CD4-positive, alpha-beta T cell treated with Interleukin-17A for 1 hour (primary cell): ENCODE data around the gene PTPRM.

Experiments
- DNase-seq: peaks from one replicate; pipeline ENCODE4 v3.0.0-alpha.2; 2020

Gene PTPRM

GRCh38 chr18:7760967-7761948, 194.1 kb downstream of the PTPRM start:
- DNase-seq = no peak

GRCh38 chr18:7764405-7764804, 197.3 kb downstream of the PTPRM start:
- DNase-seq = no peak

- no peak for DNase-seq
These were observed 199.2 kb downstream of the PTPRM start for GRCh38 chr18:7766346-7766745.

GRCh38 chr18:7766817-7767216, 199.7 kb downstream of the PTPRM start:
- DNase-seq = no peak

GRCh38 chr18:7770908-7771307, 203.8 kb downstream of the PTPRM start:
- DNase-seq = no peak

GRCh38 chr18:7772510-7772888, 205.4 kb downstream of the PTPRM start:
- no peak for DNase-seq

- DNase-seq = no peak
These were observed 205.8 kb downstream of the PTPRM start for GRCh38 chr18:7772951-7773350.

GRCh38 chr18:7775128-7775527, 208.0 kb downstream of the PTPRM start:
- DNase-seq = no peak

GRCh38 chr18:7775843-7776242, 208.7 kb downstream of the PTPRM start:
- no peak for DNase-seq

- no peak for DNase-seq
These were observed 211.1 kb downstream of the PTPRM start for GRCh38 chr18:7778181-7778580.

- DNase-seq = no peak
These were observed 212.1 kb downstream of the PTPRM start for GRCh38 chr18:7779211-7779610.

GRCh38 chr18:7784171-7784570, 217.1 kb downstream of the PTPRM start:
- DNase-seq = no peak

GRCh38 chr18:7786569-7786968, 219.5 kb downstream of the PTPRM start:
- no peak for DNase-seq

- no peak for DNase-seq
These were observed 220.2 kb downstream of the PTPRM start for GRCh38 chr18:7787339-7787738.

GRCh38 chr18:7789856-7790552, 222.9 kb downstream of the PTPRM start:
- no peak for DNase-seq

- DNase-seq = no peak
These were observed 226.0 kb downstream of the PTPRM start for GRCh38 chr18:7793100-7793499.

GRCh38 chr18:7803956-7804469, 236.9 kb downstream of the PTPRM start:
- DNase-seq = no peak

GRCh38 chr18:7805096-7805495, 238.0 kb downstream of the PTPRM start:
- no peak for DNase-seq

- no peak for DNase-seq
These were observed 238.8 kb downstream of the PTPRM start for GRCh38 chr18:7805880-7806279.

- DNase-seq = no peak
These were observed 240.9 kb downstream of the PTPRM start for GRCh38 chr18:7807936-7808453.

GRCh38 chr18:7808992-7809391, 241.9 kb downstream of the PTPRM start:
- DNase-seq = no peak

GRCh38 chr18:7809455-7809854, 242.3 kb downstream of the PTPRM start:
- no peak for DNase-seq

GRCh38 chr18:7809978-7810377, 242.9 kb downstream of the PTPRM start:
- DNase-seq = no peak
